T-cell (primary cell): ENCODE results near the gene TRIM10. TPM values are rescaled to one million over a fixed set of nuclear protein-coding genes. Genes with fewer than 3 reads are reported as not detected.

Source experiments
- ATAC-seq, 4 experiments: fragments of 200-7000 bp in 3 of 4; fragments of 150-1000 bp in 1 of 4; cut with Tn5 transposase; replicated peaks in 1 of 4; 1 replicate in 3 of 4; 2 replicates in 1 of 4; pipeline ENCODE4 v1.10.0; 2021; ENCODE audit warnings: moderate library complexity in 3 of 4, mild to moderate bottlenecking in 2 of 4, moderate number of reproducible peaks in 1 of 4
- CTCF ChIA-PET, 2 donors: fragments of 300-600 bp; sonication (Branson Sonifier 250); formaldehyde crosslinking; loops; one replicate each; lab custom pipeline; 2022; ENCODE audit warnings: antibody characterized with exemption in 2 of 2; lab: Charles Lee
- POLR2A ChIA-PET, 2 donors: fragments of 300-600 bp; sonication (Branson Sonifier 250); formaldehyde crosslinking; loops; one replicate each; lab custom pipeline; 2022; ENCODE audit warnings: antibody characterized with exemption in 2 of 2; lab: Charles Lee
- DNase-seq, 35 experiments: peaks; one replicate each; pipeline versions ENCODE4 v3.0.0 to v3.0.0-alpha.2; 2013 to 2023
- H3K27ac ChIP-seq: one replicate; pipeline ENCODE4 v1.5.1; 2013; ENCODE audit warnings: low read length
- H3K27me3 ChIP-seq, 2 experiments: replicated peaks in 1 of 2; 1 replicate in 1 of 2; 2 replicates in 1 of 2; pipeline versions ENCODE4 v1.6.1 to v1.7.0; 2013; ENCODE audit warnings: low read length in 1 of 2, mixed read lengths in 1 of 2; ENCODE audit not compliant: control insufficient read depth in 2 of 2, insufficient read depth in 2 of 2; ENCODE audit errors: extremely low read depth in 1 of 2
- H3K36me3 ChIP-seq, 2 donors: 1 replicate in 1 of 2; 2 replicates in 1 of 2; pipeline versions ENCODE4 v1.6.1 to v1.7.0; 2013; ENCODE audit warnings: low read length in 1 of 2; ENCODE audit not compliant: control insufficient read depth in 2 of 2, insufficient read depth in 1 of 2; ENCODE audit errors: extremely low read depth in 1 of 2
- H3K4me1 ChIP-seq, 2 experiments: 1 replicate in 1 of 2; 2 replicates in 1 of 2; pipeline versions ENCODE4 v1.6.1 to v1.7.0; 2013; ENCODE audit warnings: low read length in 2 of 2, mixed read lengths in 1 of 2; ENCODE audit not compliant: insufficient read depth in 2 of 2, control insufficient read depth in 1 of 2; ENCODE audit errors: extremely low read depth in 1 of 2
- H3K4me3 ChIP-seq, 2 donors: 1 replicate in 1 of 2; 2 replicates in 1 of 2; pipeline versions ENCODE4 v1.5.1 to v1.7.0; 2013; ENCODE audit warnings: mild to moderate bottlenecking in 2 of 2, low read length in 1 of 2, moderate library complexity in 1 of 2; ENCODE audit not compliant: control insufficient read depth in 1 of 2; ENCODE audit errors: extremely low read depth in 1 of 2
- H3K9me3 ChIP-seq: 2 replicates; pipeline ENCODE4 v1.7.0; 2013
- H3K27ac Mint-ChIP-seq, 2 donors: one replicate each; pipeline ENCODE4 v1.8.0; 2020 to 2021; ENCODE audit warnings: mild to moderate bottlenecking in 2 of 2, mixed read lengths in 2 of 2
- H3K27me3 Mint-ChIP-seq, 2 donors: one replicate each; pipeline ENCODE4 v1.8.0; 2021 to 2022; ENCODE audit warnings: mixed read lengths in 2 of 2
- H3K36me3 Mint-ChIP-seq: one replicate; pipeline ENCODE4 v1.8.0; 2021; ENCODE audit warnings: mixed read lengths
- H3K4me1 Mint-ChIP-seq, 3 donors: one replicate each; pipeline ENCODE4 v1.8.0; 2020 to 2022; ENCODE audit warnings: mixed read lengths in 3 of 3, mild to moderate bottlenecking in 1 of 3
- H3K4me3 Mint-ChIP-seq, 3 donors: one replicate each; pipeline ENCODE4 v1.8.0; 2020 to 2022; ENCODE audit warnings: mild to moderate bottlenecking in 3 of 3, mixed read lengths in 3 of 3, moderate library complexity in 3 of 3
- H3K9me3 Mint-ChIP-seq, 3 donors: one replicate each; pipeline ENCODE4 v1.8.0; 2020 to 2022; ENCODE audit warnings: mixed read lengths in 3 of 3
- WGBS: methylation state at CpG from one replicate; pipeline ENCODE4 v1.1.5; 2013; ENCODE audit warnings: missing lambda C conversion rate; ENCODE audit not compliant: insufficient coverage; 5-methylcytosine and 5-hydroxymethylcytosine counted together
- total RNA-seq, 35 experiments: library from RNA in 6 of 35; stranded (reverse) in 6 of 35; fragments of 120-200 nt in 1 of 35; gene quantifications; one replicate each; pipeline versions ENCODE4 v1.2.1 to v1.2.4 and lab custom pipeline; 2013 to 2026

Gene TRIM10
- total RNA-seq, 5 donors from 2014 or later (not counting 1 experiment from before 2014, with no cell fraction given), result not detected

GRCh38 chr6:30150671-30151395 is 10.2 kb downstream of the TRIM10 start:
- H3K27ac Mint-ChIP-seq, result no peak overlapping the region
- DNase-seq, result no peak
- no peaks in the 10 kb centered on the region for H3K9me3 Mint-ChIP-seq
- no peak overlapping the region for H3K4me3 Mint-ChIP-seq
- no peak overlapping the region for H3K4me3 ChIP-seq
- no peaks in the 10 kb centered on the region for H3K36me3 ChIP-seq
- 88% methylated on average over 8 of the region's 10 CpGs for WGBS
- no peaks in the 10 kb centered on the region for H3K36me3 Mint-ChIP-seq
- H3K27me3 ChIP-seq, result peaks cover 0 to 31% of the 10 kb centered on the region in 2 experiments
- no peaks in the 10 kb centered on the region for H3K9me3 ChIP-seq
- CTCF ChIA-PET, result no interaction called here
- POLR2A ChIA-PET, result no interaction called here
- H3K4me1 Mint-ChIP-seq, result peaks cover 0 to 4% (median 4%) of the 10 kb centered on the region in 3 donors
- H3K27me3 Mint-ChIP-seq, result peaks cover 31 to 36% of the 10 kb centered on the region in 2 donors
- no peak overlapping the region for H3K27ac ChIP-seq
- ATAC-seq, result no peak
- no peaks in the 10 kb centered on the region for H3K4me1 ChIP-seq

GRCh38 chr6:30149858-30150550 is 11.0 kb downstream of the TRIM10 start:
- no peaks in the 10 kb centered on the region for H3K4me1 ChIP-seq
- no peak overlapping the region for H3K27ac ChIP-seq
- H3K9me3 ChIP-seq, result no peaks in the 10 kb centered on the region
- H3K4me3 ChIP-seq, result no peak overlapping the region
- Mint-ChIP-seq H3K9me3 (no peaks in the 10 kb centered on the region), H3K27me3 (peaks cover 29 to 36% of the 10 kb centered on the region in 2 donors), H3K27ac (no peak overlapping the region), H3K36me3 (no peaks in the 10 kb centered on the region), H3K4me3 (no peak overlapping the region), H3K4me1 (peaks cover 0 to 4% (median 4%) of the 10 kb centered on the region in 3 donors)
- 56% methylated on average over 5 of the region's 7 CpGs for WGBS
- no peak for DNase-seq
- peaks cover 0 to 29% of the 10 kb centered on the region in 2 experiments for H3K27me3 ChIP-seq
- ChIA-PET CTCF (no interaction called here), POLR2A (no interaction called here)
- no peaks in the 10 kb centered on the region for H3K36me3 ChIP-seq
- no peak for ATAC-seq

- no peak overlapping the region for H3K4me3 Mint-ChIP-seq
- H3K36me3 Mint-ChIP-seq, result no peaks in the 10 kb centered on the region
- H3K9me3 Mint-ChIP-seq, result no peaks in the 10 kb centered on the region
- ChIA-PET CTCF (no interaction called here), POLR2A (no interaction called here)
- H3K4me1 ChIP-seq, result no peaks in the 10 kb centered on the region
- WGBS, result no CpG with 5 or more reads among the region's 3 CpGs
- H3K27ac Mint-ChIP-seq, result no peak overlapping the region
- H3K4me1 Mint-ChIP-seq, result peaks cover 0 to 4% (median 4%) of the 10 kb centered on the region in 3 donors
- DNase-seq (no peak), ATAC-seq (no peak)
- peaks cover 0 to 23% of the 10 kb centered on the region in 2 experiments for H3K27me3 ChIP-seq
- H3K4me3 ChIP-seq, result no peak overlapping the region
- H3K27ac ChIP-seq, result no peak overlapping the region
- H3K27me3 Mint-ChIP-seq, result peaks cover 31 to 43% of the 10 kb centered on the region in 2 donors
- no peaks in the 10 kb centered on the region for H3K9me3 ChIP-seq
- no peaks in the 10 kb centered on the region for H3K36me3 ChIP-seq
Observed at GRCh38 chr6:30149234-30149633, 11.8 kb downstream of the TRIM10 start.

GRCh38 chr6:30147096-30147495 is 13.9 kb downstream of the TRIM10 start:
- Histone ChIP-seq H3K9me3 (no peaks in the 10 kb centered on the region), H3K36me3 (no peaks in the 10 kb centered on the region), H3K27me3 (peaks cover 0 to 11% of the 10 kb centered on the region in 2 experiments), H3K4me1 (no peaks in the 10 kb centered on the region), H3K27ac (no peak overlapping the region), H3K4me3 (no peak overlapping the region)
- POLR2A ChIA-PET, result interaction anchor here in 1 of 2 donors (0.5 kb wide), 1 partner anchor 95 kb away, joined by 5 read pairs; no protein-coding TSS in a partner anchor
- CTCF ChIA-PET, result interaction anchor here in 1 of 2 donors (0.7 kb wide), 1 partner anchor 43 kb away, joined by 3 read pairs; no protein-coding TSS in a partner anchor
- H3K36me3 Mint-ChIP-seq, result no peaks in the 10 kb centered on the region
- H3K27ac Mint-ChIP-seq, result no peak overlapping the region
- no peaks in the 10 kb centered on the region for H3K9me3 Mint-ChIP-seq
- H3K27me3 Mint-ChIP-seq, result peaks cover 30 to 43% of the 10 kb centered on the region in 2 donors
- DNase-seq, result no peak
- no peak for ATAC-seq
- no peak overlapping the region for H3K4me3 Mint-ChIP-seq
- H3K4me1 Mint-ChIP-seq, result peaks cover 0 to 4% (median 4%) of the 10 kb centered on the region in 3 donors
- 43% methylated on average over 2 of the region's 3 CpGs for WGBS

GRCh38 chr6:30145818-30146217 is 15.2 kb downstream of the TRIM10 start:
- POLR2A ChIA-PET, result no interaction called here
- Mint-ChIP-seq H3K36me3 (no peaks in the 10 kb centered on the region), H3K4me1 (no peaks in the 10 kb centered on the region), H3K27ac (no peak overlapping the region), H3K9me3 (no peaks in the 10 kb centered on the region), H3K4me3 (no peak overlapping the region), H3K27me3 (peaks cover 40 to 47% of the 10 kb centered on the region in 2 donors)
- Histone ChIP-seq H3K36me3 (no peaks in the 10 kb centered on the region), H3K4me1 (no peaks in the 10 kb centered on the region), H3K9me3 (no peaks in the 10 kb centered on the region), H3K27me3 (peaks cover 0 to 15% of the 10 kb centered on the region in 2 experiments), H3K4me3 (no peak overlapping the region), H3K27ac (no peak overlapping the region)
- DNase-seq, result no peak
- no peak for ATAC-seq
- CTCF ChIA-PET, result no interaction called here
- WGBS, result 77% methylated on average over 7 of the region's 7 CpGs

- no peak overlapping the region for H3K27ac ChIP-seq
- H3K4me3 Mint-ChIP-seq, result no peak overlapping the region
- ATAC-seq, result no peak
- WGBS, result 83% methylated on average over 6 of the region's 6 CpGs
- POLR2A ChIA-PET, result no interaction called here
- H3K9me3 ChIP-seq, result no peaks in the 10 kb centered on the region
- no peaks in the 10 kb centered on the region for H3K36me3 Mint-ChIP-seq
- no peak overlapping the region for H3K27ac Mint-ChIP-seq
- no peaks in the 10 kb centered on the region for H3K9me3 Mint-ChIP-seq
- H3K4me1 Mint-ChIP-seq, result no peaks in the 10 kb centered on the region
- CTCF ChIA-PET, result interaction anchor here in 1 of 2 donors (0.7 kb wide), 1 partner anchor 21 kb away, joined by 3 read pairs; no protein-coding TSS in a partner anchor
- peaks cover 0 to 16% of the 10 kb centered on the region in 2 experiments for H3K27me3 ChIP-seq
- no peak overlapping the region for H3K4me3 ChIP-seq
- DNase-seq, result no peak
- H3K4me1 ChIP-seq, result no peaks in the 10 kb centered on the region
- no peaks in the 10 kb centered on the region for H3K36me3 ChIP-seq
- H3K27me3 Mint-ChIP-seq, result peaks cover 41 to 44% of the 10 kb centered on the region in 2 donors
Observed at GRCh38 chr6:30144811-30145210, 16.2 kb downstream of the TRIM10 start.
